Measurements from ENCODE around the gene MNX1. TPM values are rescaled to one million over a fixed set of nuclear protein-coding genes. Genes with fewer than 3 reads are reported as not detected.

MNX1 gene
- total and polyA plus RNA-seq, 9 of the 15 experiments (the other 6 are each of a cell fraction or from before 2014, with no cell fraction given) = 0.15 to 8.0 (median 1.4) TPM

DNA sequence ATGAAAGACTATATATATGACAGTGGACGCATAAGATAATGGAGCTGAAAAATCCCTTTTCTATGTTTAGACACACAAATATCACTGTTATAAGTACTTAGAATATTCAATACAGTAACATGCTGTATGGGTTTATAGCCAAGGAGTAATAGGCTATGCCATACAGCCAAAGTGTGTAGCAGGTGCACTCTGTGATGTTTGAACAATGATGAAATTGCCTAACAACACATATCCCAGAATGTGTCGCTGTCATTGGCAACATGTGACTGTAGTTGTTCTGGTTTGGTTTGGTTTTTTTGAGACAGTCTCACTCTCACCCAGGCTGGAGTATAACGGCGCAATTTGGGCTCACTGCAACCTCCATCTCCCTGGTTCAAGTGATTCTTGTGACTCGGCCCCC is 34.8 kb downstream of the MNX1 start:
- no peaks in the 10 kb centered on the region for H3K4me1 ChIP-seq (replicated peaks in 1 of 2; ENCODE audit: control insufficient read depth in 2 of 2, insufficient read depth in 2 of 2, low read length in 2 of 2)
- ChIA-PET POLR2A (interaction anchor here (0.6 kb wide), 1 partner anchor 35 kb away, joined by 3 read pairs; the partner anchor contains the start of gene MNX1), CTCF (ENCODE audit: low intra/inter-chr PET ratio) (no interaction called here)
- DNase-seq (ENCODE audit: extremely low read depth in 1 of 4, low spot score in 3 of 4) (no peak), FAIRE-seq (no peak), ATAC-seq (no peak; the same call in 1 of the 3 replicates)
- BruUV-seq (replicated peaks) = no TSS peak
- no peaks in the 10 kb centered on the region for H4K20me1 ChIP-seq (replicated peaks; ENCODE audit: control insufficient read depth, insufficient read depth, low read length)
- H3K4me3 ChIP-seq = no peak overlapping the region
- H3K9me3 ChIP-seq (replicated peaks; ENCODE audit: control insufficient read depth, insufficient read depth, low read depth, low read length) = peaks cover 2% of the 10 kb centered on the region; the same call in 1 of the 2 replicates
- peaks cover 16% of the 10 kb centered on the region for H3K36me3 ChIP-seq (ENCODE audit: control insufficient read depth, insufficient read depth, low read length)
- no peak overlapping the region for H3K27ac ChIP-seq (ENCODE audit: extremely low read depth, low read depth, low read length)
- intact Hi-C loops (cut with micrococcal nuclease) (no loop called here), in situ Hi-C loops (cut with MboI) (no loop called here)
- H3K79me2 ChIP-seq (ENCODE audit: control insufficient read depth, insufficient read depth, low read length) = no peaks in the 10 kb centered on the region
- TF ChIP-seq ARNT (IDR thresholded peaks at IDR 0.05) (no peak), RAD21 (CRISPR knock-in tag; conservative IDR thresholded peaks at IDR 0.05 in 1 of 2, IDR thresholded peaks at IDR 0.05 in 1 of 2) (no peak), NCOA6 (IDR thresholded peaks at IDR 0.05) (no peak), TARDBP (IDR thresholded peaks at IDR 0.05) (no peak), CTBP1 (IDR thresholded peaks at IDR 0.05; ENCODE audit: borderline replicate concordance) (no peak)
- TF ChIP-seq, protein P1, sequence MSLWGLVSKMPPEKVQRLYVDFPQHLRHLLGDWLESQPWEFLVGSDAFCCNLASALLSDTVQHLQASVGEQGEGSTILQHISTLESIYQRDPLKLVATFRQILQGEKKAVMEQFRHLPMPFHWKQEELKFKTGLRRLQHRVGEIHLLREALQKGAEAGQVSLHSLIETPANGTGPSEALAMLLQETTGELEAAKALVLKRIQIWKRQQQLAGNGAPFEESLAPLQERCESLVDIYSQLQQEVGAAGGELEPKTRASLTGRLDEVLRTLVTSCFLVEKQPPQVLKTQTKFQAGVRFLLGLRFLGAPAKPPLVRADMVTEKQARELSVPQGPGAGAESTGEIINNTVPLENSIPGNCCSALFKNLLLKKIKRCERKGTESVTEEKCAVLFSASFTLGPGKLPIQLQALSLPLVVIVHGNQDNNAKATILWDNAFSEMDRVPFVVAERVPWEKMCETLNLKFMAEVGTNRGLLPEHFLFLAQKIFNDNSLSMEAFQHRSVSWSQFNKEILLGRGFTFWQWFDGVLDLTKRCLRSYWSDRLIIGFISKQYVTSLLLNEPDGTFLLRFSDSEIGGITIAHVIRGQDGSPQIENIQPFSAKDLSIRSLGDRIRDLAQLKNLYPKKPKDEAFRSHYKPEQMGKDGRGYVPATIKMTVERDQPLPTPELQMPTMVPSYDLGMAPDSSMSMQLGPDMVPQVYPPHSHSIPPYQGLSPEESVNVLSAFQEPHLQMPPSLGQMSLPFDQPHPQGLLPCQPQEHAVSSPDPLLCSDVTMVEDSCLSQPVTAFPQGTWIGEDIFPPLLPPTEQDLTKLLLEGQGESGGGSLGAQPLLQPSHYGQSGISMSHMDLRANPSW (CRISPR knock-in tag; IDR thresholded peaks at IDR 0.05) = no peak
- no peak overlapping the region for H3K4me2 ChIP-seq (ENCODE audit: insufficient read depth, low read length)
- no peaks in the 10 kb centered on the region for H3K27me3 ChIP-seq (ENCODE audit: control insufficient read depth in 2 of 2, insufficient read depth in 2 of 2, low read length in 2 of 2)
- H2AFZ ChIP-seq (ENCODE audit: low read depth, low read length) = no peak overlapping the region
- WGBS (ENCODE audit: insufficient coverage, low coverage, missing lambda C conversion rate) = 42% methylated on average over 5 of the region's 5 CpGs
- no peak overlapping the region for H3K9ac ChIP-seq (ENCODE audit: insufficient read depth in 1 of 2, low read depth in 2 of 2, low read length in 2 of 2)
- H3K9me1 ChIP-seq (ENCODE audit: control insufficient read depth, insufficient read depth, low read length) = no peaks in the 10 kb centered on the region
